Esophagus mucosa (tissue), 1 donor: ENCODE measurements around the gene C14orf132. TPM values are rescaled to one million over a fixed set of nuclear protein-coding genes. Genes with fewer than 3 reads are reported as not detected.
"Not testable (repeated sequence)": the region's sequence is repeated elsewhere in the genome, so short reads cannot be mapped to it uniquely, and the experiment has no call there.

Experiments used
- ATAC-seq: fragments of 200-7000 bp; cut with Tn5 transposase; one replicate; pipeline ENCODE4 v1.9.1; 2020
- total RNA-seq: library from RNA; stranded (reverse); gene quantifications from one replicate; pipeline ENCODE4 v1.2.4, GENCODE V29; 2023
- donor health status: DM: yes; HTN: yes; CAD: no.

The C14orf132 gene
- total RNA-seq, 1 donor from 2014 or later = 3.7 TPM

DNA sequence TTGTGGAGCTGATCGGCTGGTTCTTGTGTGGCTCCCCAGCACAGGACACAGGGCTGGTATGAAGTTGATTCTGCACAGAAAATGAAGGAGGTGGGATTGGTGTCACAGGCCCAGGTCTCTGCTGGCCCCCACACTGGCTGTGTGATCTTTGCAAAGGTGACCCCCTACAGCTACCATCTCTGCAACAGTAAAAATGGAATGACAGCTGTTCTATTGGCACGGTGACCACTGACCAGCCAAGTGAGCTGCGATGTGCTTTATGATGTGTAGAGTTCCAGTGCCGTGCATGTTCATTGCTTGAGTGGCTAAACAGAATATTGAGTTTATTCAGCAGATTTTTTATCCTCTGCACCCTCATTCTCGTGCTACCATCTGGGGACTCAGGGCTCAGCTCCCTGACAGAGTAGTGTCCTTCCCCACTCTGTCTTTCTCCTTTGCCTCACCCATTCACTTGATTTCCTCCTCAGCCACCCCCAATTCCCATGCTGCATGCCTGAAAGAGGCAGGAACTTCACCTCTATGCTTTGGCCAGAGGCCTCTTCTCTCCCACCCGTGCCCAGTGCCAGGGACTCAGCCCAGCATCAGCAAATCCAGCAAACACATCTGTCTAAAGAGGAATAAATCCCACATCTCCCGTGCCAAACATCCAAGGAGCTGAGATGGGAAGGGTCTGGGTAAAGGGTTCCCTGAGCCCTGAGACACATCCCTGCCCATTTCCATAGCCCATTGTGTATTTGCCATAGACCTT lies 21.2 kb downstream of the C14orf132 start:
- no peak for ATAC-seq

DNA sequence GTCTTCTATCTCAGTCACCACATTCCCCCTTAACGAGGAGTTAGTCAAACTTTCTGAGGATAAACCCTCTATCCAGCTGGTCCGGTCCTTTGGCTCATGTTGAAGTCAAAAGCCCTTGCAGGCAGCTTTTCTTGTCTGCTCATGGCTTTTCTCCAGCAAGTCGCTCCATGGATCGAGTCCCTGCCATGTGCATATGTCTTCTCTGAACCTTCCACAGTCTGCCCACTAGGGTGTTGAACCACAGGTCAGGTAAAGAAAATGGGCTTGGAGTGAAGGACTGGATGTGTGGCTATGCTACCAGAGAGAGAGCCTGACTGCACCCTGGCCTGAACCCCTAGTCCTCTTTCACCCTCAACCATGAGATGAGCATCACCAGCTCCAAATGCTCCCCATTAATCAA lies 22.8 kb downstream of the C14orf132 start:
- no peak for ATAC-seq

DNA sequence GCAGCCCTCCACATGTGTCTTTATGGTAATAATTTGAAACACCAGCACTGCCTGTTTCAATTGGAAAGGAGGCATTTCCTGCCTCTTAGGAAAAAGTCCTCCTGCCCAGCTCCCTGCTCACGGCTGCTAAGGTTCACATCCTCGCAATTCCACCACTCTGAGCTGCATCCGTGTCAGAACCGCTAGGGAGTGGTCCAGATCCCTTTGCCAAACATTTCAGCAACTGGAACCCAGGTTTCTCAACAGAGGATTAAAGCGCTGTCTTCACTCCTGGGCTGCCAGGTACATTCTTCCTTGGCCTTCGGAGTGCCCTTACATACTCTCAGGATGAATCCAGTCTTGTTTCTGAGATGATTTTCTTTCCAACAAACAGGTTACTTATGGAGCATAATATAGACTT lies 23.3 kb downstream of the C14orf132 start:
- no peak for ATAC-seq

DNA sequence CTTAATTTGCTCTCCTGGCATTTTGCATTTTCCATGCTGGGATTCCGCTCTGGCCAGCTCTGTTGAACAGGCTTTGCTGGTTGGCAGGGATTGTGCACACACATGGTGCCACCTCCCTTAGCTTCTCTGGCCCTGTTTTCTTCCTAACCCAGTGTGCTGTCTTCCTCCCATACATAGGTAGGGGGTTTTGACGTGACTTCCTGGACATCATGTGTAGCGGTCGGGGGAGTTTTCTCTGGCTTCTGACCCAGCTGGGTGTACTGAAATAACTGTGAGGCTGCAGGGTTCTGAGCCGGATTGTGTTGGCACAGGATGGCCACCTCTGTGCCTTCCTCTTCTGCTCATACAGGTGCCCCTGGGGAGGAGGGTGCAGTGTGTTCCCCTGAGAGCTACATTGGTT lies 25.7 kb downstream of the C14orf132 start:
- no peak for ATAC-seq

DNA sequence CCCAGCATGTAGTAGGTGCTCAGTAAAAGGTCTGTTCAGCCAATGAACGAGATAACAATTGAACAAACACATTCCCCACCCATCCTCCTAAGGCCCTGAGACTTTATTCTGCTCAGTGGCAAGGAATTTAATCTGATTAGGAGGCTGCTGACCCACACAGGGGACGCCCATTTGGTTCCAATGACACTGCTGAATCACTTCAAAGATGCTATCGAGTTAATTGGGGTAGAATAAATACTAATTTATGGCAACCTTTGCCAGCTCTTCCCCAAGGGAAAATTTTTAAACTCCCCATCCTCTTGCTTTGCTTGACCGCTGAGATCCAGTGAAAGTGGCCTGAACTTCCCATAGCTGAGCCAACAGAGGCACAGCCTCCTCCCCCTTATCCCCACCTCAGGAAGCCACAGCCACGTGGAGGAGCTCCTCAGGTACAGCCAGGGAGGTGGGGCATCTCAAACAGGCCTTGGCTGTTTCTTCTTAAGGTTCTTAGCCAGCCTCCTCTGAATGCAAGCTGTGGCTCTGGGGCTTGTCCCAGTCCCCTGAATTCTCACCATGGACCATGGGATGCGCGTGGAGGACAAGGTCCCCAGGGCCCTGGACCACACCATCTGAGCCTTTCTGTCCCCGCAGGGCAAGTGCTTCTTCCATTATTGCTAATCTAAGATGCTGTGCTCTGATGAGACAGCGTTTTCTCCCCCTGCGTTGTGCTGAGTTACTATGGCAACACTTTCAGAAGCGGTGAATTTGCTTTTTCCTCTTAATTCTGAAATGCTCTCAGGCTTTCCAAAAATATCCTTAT lies 26.7 kb downstream of the C14orf132 start:
- no peak for ATAC-seq

DNA sequence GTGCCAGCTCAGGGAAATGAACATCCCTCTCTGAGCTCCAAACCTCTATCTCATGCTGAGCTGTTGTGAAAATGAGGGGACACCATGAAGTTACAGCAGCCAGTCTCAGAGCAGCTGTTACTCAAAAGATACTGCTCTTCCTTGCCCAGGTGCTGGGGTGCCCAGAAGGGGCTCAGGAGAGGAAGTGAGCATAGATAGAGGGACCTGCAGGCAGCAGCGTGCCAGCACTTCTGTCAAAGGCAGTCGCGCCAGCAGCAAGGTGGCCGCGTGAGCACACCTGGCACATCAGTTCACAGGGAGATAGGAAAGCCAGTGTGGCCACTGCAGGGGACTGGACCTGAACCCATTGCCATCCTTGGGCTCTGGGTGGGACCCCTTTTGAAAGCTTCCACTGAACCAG lies 27.8 kb downstream of the C14orf132 start:
- ATAC-seq = no peak

DNA sequence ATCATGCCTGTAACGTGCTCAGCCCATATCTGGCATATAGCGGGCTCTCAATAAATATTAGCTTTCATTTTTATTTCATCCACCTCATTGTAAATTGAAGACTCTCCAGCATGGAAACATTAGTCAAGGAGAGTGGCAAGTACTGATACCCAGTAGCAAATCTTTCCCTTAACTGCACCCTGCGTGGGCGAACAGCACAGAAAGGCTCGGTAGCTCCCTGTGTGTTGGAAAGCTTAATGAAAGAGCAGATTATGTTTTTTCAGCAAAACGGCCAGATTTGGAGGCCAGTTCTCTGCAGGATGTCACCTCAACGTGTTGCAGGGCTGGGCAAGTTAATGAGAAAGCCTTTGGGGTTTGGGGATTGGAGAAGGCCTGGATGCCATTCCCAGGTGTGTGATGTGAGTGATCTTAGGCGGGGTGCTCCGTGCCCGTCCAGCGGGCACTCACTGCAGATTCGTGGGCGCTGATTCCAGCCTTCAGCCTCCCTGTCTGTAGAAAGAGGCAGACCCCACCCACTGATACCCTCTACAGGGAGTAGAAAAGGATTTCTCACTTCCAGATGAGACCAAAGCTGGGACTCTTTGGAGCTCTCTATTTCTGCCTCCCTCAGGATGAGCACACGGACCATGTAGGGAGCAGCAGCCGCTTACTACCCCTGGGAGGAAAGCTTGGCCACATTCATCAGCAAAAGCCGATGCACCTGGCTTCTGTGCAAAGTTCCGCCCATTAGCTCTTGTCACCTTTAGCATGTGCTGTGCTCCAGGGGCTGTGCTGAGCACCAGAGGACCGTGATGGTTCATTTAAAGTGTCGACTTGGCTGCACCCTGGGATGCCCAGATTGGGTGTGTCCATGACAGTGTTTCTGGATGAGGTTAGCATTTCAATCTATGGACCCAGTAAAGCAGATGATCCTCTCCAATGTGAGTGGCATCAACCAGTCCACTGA lies 29.1 kb downstream of the C14orf132 start:
- ATAC-seq = no peak

DNA sequence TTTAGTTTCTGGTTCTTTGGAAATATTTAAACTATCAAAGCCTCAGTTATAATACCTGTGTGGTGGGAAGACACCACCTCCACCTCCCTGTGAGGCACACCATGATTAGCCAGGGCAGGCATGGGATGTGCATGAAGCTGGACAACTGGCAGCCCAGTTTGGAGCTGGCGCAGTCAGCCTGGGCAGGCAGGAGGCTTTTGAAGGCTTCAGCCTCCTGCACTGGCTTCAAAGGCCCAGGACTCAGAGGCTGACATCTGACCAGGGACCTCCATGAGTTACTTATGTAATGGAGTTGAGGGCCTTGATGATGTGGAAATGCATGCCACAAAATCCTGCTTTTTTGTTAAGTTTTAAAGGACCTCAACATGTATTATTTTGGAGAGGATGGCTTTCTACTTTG lies 30.3 kb downstream of the C14orf132 start:
- ATAC-seq = no peak

DNA sequence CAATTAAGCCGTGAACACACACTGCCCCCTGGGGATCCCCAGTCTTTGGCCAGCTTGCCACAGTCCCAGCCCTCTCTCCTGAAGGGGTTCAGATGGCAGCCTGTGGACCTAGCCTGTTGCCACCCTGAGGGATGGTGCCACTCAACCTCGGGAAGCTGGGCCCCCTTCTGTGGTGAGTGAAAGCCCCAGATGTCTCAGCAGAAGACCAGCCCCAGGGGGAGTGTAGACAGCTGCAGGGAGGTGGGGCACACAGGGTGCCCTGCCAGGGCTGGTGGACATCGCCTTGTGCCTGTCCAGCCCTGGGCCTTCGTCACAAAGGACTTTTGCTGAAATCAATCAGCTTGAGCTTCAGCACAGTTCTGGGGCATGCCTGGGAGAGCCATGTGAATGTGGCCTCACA lies 32.4 kb downstream of the C14orf132 start:
- ATAC-seq = no peak

DNA sequence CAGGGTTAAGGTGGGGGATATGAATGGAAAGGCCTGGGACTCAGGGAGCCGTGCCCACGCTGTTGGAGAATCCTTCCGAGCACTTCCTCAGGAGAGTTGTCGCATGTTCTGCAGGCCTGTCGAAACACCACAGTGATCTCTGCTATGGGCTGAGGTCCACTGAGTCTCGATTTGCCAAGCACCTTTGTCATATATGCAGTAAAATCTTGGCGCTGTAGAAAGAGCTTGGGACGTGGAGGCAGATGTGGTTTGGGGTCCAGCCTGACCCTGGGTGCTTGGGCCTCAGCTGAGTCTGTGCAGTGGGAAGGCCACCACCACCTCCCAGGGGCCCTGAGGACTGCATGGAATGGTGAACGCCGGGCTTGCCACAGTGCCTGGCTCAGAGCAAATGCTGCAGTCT lies 32.9 kb downstream of the C14orf132 start:
- ATAC-seq = no peak

DNA sequence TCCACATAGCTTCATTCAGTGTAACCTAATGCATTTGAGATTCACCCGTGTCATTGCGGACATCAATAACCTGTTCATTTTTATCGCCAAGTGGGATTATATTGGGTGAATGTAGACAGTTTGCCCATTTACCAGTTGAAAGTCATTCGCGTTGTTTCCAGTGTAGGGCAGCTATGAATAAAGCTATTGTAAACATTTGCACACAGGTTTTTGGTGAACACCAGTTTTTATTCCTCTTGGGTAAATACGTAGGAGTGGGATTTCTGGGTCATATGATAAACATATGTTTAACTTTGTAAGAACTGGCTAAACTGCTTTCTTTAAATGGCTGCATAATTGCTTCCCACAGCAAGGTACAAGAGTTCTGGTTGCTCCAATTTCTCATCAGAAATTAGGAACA lies 33.6 kb downstream of the C14orf132 start:
- ATAC-seq = no peak

DNA sequence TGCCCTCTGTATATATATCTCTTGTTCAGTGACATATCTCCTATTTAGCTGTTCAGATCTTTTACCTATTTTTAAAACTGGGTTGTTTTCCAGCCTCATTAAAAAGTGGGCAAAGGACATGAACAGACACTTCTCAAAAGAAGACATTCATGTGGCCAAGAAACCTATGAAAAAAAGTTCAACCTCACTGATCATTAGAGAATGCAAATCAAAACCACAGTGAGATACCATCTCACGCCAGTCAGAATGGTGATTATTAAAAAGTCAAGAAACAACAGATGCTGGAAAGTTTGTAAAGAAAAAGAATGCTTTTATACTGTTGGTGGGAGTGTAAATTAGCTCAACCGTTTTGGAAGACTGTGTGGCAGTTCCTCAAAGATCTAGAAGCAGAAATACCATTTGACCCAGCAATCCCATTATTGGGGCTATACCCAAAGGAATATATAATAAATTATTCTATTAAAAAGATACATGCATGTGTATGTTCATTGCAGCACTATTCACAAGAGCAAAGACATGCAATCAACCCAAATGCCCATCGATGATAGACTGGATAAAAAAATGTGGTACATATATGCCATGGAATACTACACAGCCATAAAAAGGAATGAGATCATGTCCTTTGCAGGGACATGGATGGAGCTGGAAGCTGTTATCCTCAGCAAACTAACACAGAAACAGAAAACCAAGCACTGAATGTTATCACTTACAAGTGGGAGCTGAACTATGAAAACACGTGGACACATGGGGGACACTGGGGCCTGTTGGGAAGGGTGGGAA lies 34.3 kb downstream of the C14orf132 start:
- not testable (repeated sequence) for ATAC-seq

DNA sequence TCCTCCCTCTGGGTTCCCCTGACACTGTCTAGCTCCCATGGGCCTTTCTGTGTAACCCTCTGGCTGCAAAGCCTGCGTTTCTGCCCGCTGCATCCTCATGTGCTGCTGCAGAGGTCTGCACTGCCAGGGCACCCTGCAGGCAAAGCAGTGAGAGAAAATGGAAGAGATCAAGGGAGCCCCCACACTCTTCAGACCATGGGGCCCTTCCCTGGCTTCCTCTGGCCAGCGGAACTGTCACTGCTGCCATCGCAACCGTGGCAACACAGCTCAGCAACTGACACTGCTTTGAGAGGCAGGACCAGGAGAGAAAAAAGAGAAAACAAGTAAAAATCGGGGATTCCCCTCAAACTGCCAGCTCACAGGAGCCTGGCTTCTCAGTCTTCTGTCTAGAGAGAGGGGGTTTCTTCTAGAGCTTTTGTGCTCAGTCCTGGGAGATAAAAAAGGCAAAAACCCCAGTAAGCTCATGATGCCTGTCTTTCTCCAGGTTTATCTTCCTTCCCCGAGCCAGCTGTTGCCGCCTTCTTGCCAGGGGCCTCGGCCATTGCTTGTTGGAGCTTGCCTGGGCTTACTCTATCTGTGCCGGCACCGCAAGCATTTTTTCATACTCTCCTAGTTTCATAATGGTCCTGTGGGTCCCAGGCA lies 38.9 kb downstream of the C14orf132 start:
- ATAC-seq = peak; percentile 80

DNA sequence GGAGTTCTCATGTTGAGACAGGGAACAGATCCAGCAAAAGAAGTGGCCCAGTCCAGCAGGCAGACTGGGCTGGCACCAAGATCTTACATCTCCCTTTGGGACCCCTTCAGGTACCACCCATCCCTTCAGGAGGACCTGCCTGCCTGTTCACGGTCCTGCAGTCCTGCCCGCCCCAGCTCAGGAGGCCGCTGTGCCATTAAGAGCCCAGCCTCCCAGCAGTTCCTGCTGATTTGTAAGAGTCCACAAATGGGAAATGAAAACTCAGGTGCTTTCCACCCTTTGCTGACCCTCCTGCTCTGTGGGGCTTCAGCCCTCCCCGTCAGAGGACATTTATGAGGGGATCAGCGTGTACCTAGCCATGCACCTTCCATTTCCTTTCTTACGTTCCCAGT lies 39.5 kb downstream of the C14orf132 start:
- ATAC-seq = no peak

DNA sequence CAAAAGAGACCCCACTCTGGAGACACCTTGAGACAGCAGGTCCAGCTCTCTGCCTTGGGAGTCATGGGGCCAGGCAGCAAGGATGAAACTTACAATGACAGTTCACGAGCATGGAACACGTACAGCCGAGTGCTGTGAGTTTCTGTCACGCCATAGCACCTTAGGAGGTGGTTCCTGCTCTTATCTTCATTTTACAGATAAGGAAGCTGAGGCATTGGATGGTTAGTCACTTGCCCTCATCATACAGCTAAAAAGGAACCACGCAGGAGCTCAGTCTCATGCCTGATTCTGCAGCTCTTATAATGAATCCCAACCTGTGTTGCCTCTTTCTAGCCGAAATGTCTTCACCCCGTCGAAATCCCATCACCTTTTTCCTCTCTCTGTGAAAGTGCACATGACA lies 39.9 kb downstream of the C14orf132 start:
- no peak for ATAC-seq

DNA sequence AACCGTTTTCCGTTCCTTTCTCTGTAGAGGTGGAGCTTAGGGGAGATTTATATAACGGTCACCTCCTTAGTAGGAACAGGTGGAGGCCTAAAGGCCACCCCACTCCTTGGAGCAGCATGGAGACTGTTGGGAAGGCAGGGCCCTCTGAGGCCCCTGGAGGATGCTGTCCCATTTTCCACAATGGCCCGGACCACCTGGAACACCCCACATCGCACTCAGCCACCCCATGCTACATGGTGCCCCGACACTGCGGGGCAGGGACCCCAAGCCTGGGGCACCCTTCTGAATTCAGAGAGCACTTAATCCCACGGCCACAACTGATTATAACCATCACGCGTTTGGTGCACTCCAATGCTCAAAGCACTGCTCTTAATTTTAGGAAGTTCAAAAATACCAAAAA lies 41.4 kb downstream of the C14orf132 start:
- no peak for ATAC-seq

DNA sequence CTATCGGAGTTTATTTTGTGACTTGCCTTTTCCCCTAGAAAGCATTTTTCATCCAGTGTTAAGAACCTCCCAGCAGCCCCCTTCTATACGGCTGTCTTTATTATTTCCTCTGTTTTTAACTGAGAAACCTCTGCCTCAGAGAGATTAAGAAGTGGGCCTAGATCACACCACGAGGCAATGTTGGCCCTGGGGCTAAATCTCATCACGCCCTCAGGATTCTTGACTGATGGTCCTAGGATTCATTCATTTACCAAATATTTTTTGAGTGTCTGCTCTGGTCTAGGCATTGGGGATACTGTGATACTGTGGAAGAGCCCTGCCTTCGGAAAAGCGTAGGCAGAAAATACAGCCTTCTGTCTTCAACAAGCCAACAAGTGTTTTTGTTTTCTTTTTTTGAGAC lies 42.1 kb downstream of the C14orf132 start:
- no peak for ATAC-seq

DNA sequence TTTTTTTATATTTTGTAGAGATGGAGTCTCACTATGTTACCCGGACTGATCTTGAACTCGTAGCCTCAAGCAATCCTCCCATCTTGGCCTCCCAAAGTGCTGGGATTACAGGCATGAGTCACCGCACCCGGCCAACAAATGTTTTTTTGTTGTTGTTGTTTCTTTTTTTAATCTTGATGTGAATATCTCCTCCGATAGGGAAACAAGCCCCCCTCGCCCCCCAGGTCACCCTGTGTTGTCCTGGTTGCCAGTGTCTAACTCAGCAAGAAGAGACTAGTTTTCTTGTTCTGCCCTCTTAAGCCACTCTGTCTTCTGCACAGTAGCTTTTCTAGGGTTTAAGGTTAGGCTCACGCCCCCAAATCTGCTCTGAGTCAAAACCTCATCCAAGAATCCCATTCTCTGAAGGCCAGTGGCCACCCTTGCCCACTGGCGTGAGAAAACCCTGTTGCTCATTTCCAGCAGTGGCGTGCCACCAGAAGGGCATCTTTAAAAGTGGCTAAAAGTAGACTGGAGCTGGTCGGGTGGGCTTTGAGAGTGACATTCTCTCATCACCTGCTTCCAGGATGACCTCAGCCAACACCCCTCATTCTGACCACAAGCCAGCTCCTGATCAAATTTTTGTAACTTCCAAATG lies 42.7 kb downstream of the C14orf132 start:
- no peak for ATAC-seq

DNA sequence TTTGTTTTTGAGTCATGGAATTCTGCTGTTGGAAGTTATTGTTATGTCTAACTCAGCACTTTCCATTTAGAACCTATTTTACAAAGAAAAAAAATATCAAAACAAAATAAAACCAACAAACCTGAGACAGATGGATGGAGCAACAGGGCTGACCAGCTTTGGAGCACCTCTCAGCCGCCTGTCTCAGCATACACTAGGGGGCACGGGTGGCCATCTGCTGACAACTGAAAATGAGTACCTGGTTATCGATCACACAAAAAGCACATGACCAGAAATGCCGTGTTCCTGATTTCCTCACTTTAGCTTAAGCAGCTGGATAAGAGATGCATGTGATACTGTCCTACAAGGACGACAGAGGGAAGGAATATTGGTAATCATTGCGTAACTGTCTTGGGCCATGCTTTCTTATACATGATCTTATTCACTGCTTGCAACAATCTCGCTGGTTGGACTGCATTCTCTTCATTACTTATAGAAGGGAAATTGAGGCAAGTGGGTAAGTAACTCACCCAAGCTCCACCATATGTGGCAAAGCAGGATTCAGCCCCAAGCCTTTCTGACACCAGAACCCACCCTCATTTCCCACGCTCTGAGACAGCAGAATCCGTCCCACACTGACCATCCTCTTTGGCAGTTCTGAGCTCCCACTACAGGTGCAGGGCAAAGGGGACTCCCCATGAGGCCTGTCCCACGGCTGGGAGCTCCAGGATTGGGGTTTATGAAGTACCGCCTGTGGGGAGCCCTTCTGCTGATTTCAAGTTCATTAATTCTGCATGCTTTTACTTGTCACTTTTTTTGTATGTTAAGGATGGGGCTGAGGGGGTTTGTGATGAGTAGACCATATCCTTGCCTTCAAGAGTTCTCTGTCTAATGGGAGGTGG lies 43.5 kb downstream of the C14orf132 start:
- no peak for ATAC-seq

DNA sequence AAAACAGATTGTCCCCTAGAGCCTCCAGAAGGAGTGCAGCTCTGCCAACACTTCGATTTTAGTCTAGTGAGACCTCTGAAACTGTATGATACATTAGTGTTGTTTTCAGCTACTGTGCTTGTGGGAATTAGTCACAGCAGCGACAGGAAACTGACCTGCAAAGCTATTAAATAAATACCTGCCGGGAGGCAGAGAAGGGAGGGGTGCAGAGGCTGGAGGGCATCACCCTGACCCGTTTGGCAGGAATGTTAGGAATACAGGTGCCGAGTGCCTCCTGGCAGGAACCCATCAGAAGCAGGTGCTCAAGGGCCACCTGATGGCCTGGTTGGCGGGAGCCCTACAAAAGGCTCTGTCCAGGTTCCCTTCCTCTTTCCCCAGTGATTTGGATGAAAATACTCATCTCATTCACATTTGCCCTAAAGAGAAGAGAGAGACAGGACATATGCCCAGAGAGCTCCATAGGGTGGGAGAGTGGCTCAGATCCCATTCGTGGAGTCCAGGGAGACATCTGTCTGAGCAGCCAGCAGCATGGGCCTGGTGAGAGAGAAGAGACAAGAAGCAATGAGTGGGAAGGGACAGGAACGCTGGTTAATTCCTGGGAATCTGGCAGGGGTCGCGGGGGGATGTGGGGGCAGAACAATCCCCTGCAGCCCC lies 44.6 kb downstream of the C14orf132 start:
- peak; percentile 62 for ATAC-seq
